ENCODE measurements around the gene MMAB. TPM values are rescaled to one million over a fixed set of nuclear protein-coding genes. Genes with fewer than 3 reads are reported as not detected.

Gene MMAB
- total and polyA plus RNA-seq, 2 donors (not counting 3 experiments of a cell fraction or from before 2014, with no cell fraction given): 39.1 to 46.0 TPM

- no peaks in the 10 kb centered on the region for H3K4me1 ChIP-seq (ENCODE audit: control insufficient read depth, extremely low read depth, insufficient read depth, low read length)
- DNase-seq (ENCODE audit: low read depth, low spot score) (no peak), FAIRE-seq (no peak)
- no peaks in the 10 kb centered on the region for H3K9me3 ChIP-seq (replicated peaks; ENCODE audit: control insufficient read depth, insufficient read depth, low read length)
- H3K9ac ChIP-seq (replicated peaks; ENCODE audit: extremely low read depth, insufficient read depth, low read length): no peak overlapping the region
- no peaks in the 10 kb centered on the region for H3K27me3 ChIP-seq (ENCODE audit: control insufficient read depth in 2 of 2, insufficient read depth in 2 of 2, low read length in 2 of 2)
- no peaks in the 10 kb centered on the region for H3K79me2 ChIP-seq (ENCODE audit: control insufficient read depth, insufficient read depth, low read length)
- H3K4me2 ChIP-seq (ENCODE audit: insufficient read depth, low read length): no peak overlapping the region
- H3K4me3 ChIP-seq (replicated peaks in 1 of 3; ENCODE audit: insufficient read depth in 1 of 3, low read depth in 1 of 3, low read length in 3 of 3): no peak overlapping the region
- intact Hi-C loops (cut with micrococcal nuclease) (no loop called here), dilution Hi-C loops (cut with MboI; ENCODE audit: extremely low pct_ligation_motif_present, low sequenced_read_pairs) (no loop called here)
- POLR2A ChIA-PET: interaction anchor here (1.6 kb wide), 1 partner anchor 13 kb away, joined by 3 read pairs; the partner anchor contains the start of genes MMAB and MVK
- H4K20me1 ChIP-seq (replicated peaks; ENCODE audit: control insufficient read depth, extremely low read depth, insufficient read depth, low read length): no peaks in the 10 kb centered on the region
- H3K36me3 ChIP-seq (ENCODE audit: control insufficient read depth in 2 of 2, extremely low read depth in 1 of 2, insufficient read depth in 2 of 2, low read length in 2 of 2): peaks cover 2 to 13% of the 10 kb centered on the region in 2 experiments
- no peak for TF ChIP-seq FOS (IDR thresholded peaks at IDR 0.05; ENCODE audit: borderline replicate concordance, insufficient read depth, low read length)
- no peak for TF ChIP-seq JUN (IDR thresholded peaks at IDR 0.05; ENCODE audit: borderline replicate concordance, insufficient read depth, insufficient read length, low read depth)
- no peak for TF ChIP-seq POLR2A (IDR thresholded peaks at IDR 0.05; ENCODE audit: low read depth, low read length)
- TF ChIP-seq CTCF (IDR thresholded peaks at IDR 0.05; ENCODE audit: extremely low read depth in 1 of 2, insufficient read depth in 1 of 2, low read depth in 1 of 2, low read length in 2 of 2): no peak
- H3K27ac ChIP-seq (ENCODE audit: insufficient read depth, low read depth, low read length): no peak overlapping the region
- no peak overlapping the region for H2AFZ ChIP-seq (ENCODE audit: low read depth, low read length)
- no TSS peak for BruUV-seq (replicated peaks)
- CTCF ChIA-PET: interaction anchor here (0.6 to 3.2 kb wide), 5 partner anchors 11 to 219 kb away, joined by 3 to 30 read pairs (median 6); no protein-coding TSS in a partner anchor
- no peaks in the 10 kb centered on the region for H3K9me1 ChIP-seq (replicated peaks; ENCODE audit: control insufficient read depth, extremely low read depth, insufficient read depth, low read length)
Observed at GRCh38 chr12:109586385-109587296, 13.3 kb upstream of the MMAB start.

All from endothelial cell of umbilical vein (primary cell).